GM23338 (cell line): ENCODE results near the gene C1QTNF1. TPM values are rescaled to one million over a fixed set of nuclear protein-coding genes. Genes with fewer than 3 reads are reported as not detected.

ENCODE experiments used
- ATAC-seq: fragments of 200-7000 bp; cut with Tn5 transposase; 3 replicates; pipeline ENCODE4 v1.9.1; 2020
- DNase-seq: peaks from one replicate; pipeline ENCODE4 v3.0.0-alpha.2; 2015; ENCODE audit warnings: low spot score
- H2AFZ ChIP-seq: fragments of 200-600 bp; sonication (generic); 2 replicates; pipeline ENCODE4 v1.8.0; 2016; ENCODE audit warnings: antibody characterized with exemption, mild to moderate bottlenecking, moderate library complexity
- H3F3A ChIP-seq: fragments of 200-600 bp; sonication (generic); replicated peaks from 2 replicates; pipeline ENCODE4 v1.8.0; 2017; ENCODE audit warnings: antibody characterized with exemption, mixed run types, low read depth
- H3K27ac ChIP-seq: fragments of 200-600 bp; sonication (generic); 2 replicates; pipeline ENCODE4 v1.6.1; 2016; ENCODE audit warnings: low read depth
- H3K27me3 ChIP-seq: fragments of 200-600 bp; sonication (generic); 2 replicates; pipeline ENCODE4 v1.8.0; 2016; ENCODE audit warnings: mild to moderate bottlenecking, mixed run types, moderate library complexity; ENCODE audit not compliant: insufficient read depth
- H3K36me3 ChIP-seq: fragments of 200-600 bp; sonication (generic); 2 replicates; pipeline ENCODE4 v1.8.0; 2016; ENCODE audit warnings: mild to moderate bottlenecking; ENCODE audit not compliant: insufficient read depth
- H3K4me1 ChIP-seq: fragments of 200-600 bp; sonication (generic); 2 replicates; pipeline ENCODE4 v1.8.0; 2016; ENCODE audit warnings: mild to moderate bottlenecking, moderate library complexity; ENCODE audit not compliant: insufficient read depth
- H3K4me2 ChIP-seq: fragments of 200-600 bp; sonication (generic); 2 replicates; pipeline ENCODE4 v1.7.1; 2017; ENCODE audit warnings: mixed run types
- H3K4me3 ChIP-seq: fragments of 200-600 bp; sonication (generic); 2 replicates; pipeline ENCODE4 v1.6.1; 2016; ENCODE audit warnings: mixed run types
- H3K79me2 ChIP-seq: fragments of 200-600 bp; sonication (generic); replicated peaks from 2 replicates; pipeline ENCODE4 v1.8.0; 2017; ENCODE audit warnings: mild to moderate bottlenecking; ENCODE audit not compliant: insufficient read depth
- H3K9me2 ChIP-seq: fragments of 200-600 bp; sonication (generic); 2 replicates; pipeline ENCODE4 v1.8.0; 2017; ENCODE audit not compliant: insufficient read depth
- H4K20me1 ChIP-seq: fragments of 200-600 bp; sonication (generic); replicated peaks from 2 replicates; pipeline ENCODE4 v1.8.0; 2017; ENCODE audit warnings: mild to moderate bottlenecking; ENCODE audit not compliant: insufficient read depth
- H3K27ac Mint-ChIP-seq: 2 replicates; pipeline ENCODE4 v1.8.0; 2020; ENCODE audit warnings: inconsistent platforms, mild to moderate bottlenecking, moderate library complexity, mixed read lengths
- H3K27me3 Mint-ChIP-seq: 3 replicates; pipeline ENCODE4 v1.8.0; 2022; ENCODE audit warnings: low read depth, mild to moderate bottlenecking, moderate library complexity, mixed read lengths, inconsistent platforms; ENCODE audit not compliant: insufficient read depth, poor library complexity
- H3K36me3 Mint-ChIP-seq: 3 replicates; pipeline ENCODE4 v1.8.0; 2021; ENCODE audit warnings: low read depth, mild to moderate bottlenecking, inconsistent platforms, moderate library complexity, mixed read lengths
- H3K4me1 Mint-ChIP-seq: 3 replicates; pipeline ENCODE4 v1.8.0; 2020; ENCODE audit warnings: mild to moderate bottlenecking, inconsistent platforms, mixed read lengths
- H3K4me3 Mint-ChIP-seq: 3 replicates; pipeline ENCODE4 v1.8.0; 2021; ENCODE audit warnings: moderate library complexity, mild to moderate bottlenecking, inconsistent platforms, mixed read lengths
- H3K9me3 Mint-ChIP-seq: 3 replicates; pipeline ENCODE4 v1.8.0; 2020; ENCODE audit warnings: moderate library complexity, mild to moderate bottlenecking, inconsistent platforms, mixed read lengths
- CREB1 ChIP-seq: fragments of 250-450 bp; sonication (Bioruptor Pico); IDR thresholded peaks from 2 replicates; pipeline ENCODE4 v1.5.0; 2020; ENCODE audit warnings: low read depth, mild to moderate bottlenecking, moderate library complexity
- CTCF ChIP-seq, 2 experiments: fragments of 200-600 bp in 1 of 2; sonication (generic) in 1 of 2; conservative IDR thresholded peaks; 2 replicates each; pipeline versions ENCODE4 v1.5.1 to v1.6.1; 2016 to 2017; ENCODE audit warnings: antibody characterized with exemption in 2 of 2, low read depth in 2 of 2, mild to moderate bottlenecking in 2 of 2, moderate library complexity in 1 of 2
- ETS1 ChIP-seq: IDR thresholded peaks from 2 replicates; pipeline ENCODE4 v1.6.1; 2016; ENCODE audit warnings: antibody characterized with exemption
- EZH2phosphoT487 ChIP-seq: fragments of 200-600 bp; sonication (generic); IDR thresholded peaks from one replicate; pipeline ENCODE4 v1.8.1; 2018; ENCODE audit warnings: antibody characterized with exemption; ENCODE audit not compliant: unreplicated experiment
- POLR2AphosphoS5 ChIP-seq: IDR thresholded peaks from 2 replicates; pipeline ENCODE4 v1.6.1; 2016; ENCODE audit warnings: antibody characterized with exemption, low read depth
- REST ChIP-seq: IDR thresholded peaks from one replicate; pipeline ENCODE4 v1.6.1; 2018; ENCODE audit warnings: antibody characterized with exemption; ENCODE audit not compliant: unreplicated experiment
- STAT1 ChIP-seq: IDR thresholded peaks from one replicate; pipeline ENCODE4 v1.6.1; 2016; ENCODE audit warnings: antibody characterized with exemption; ENCODE audit not compliant: unreplicated experiment
- ZNF114 ChIP-seq: fragments of 250-450 bp; sonication (Bioruptor Pico); IDR thresholded peaks from 2 replicates; pipeline ENCODE4 v1.5.0; 2020; ENCODE audit warnings: mild to moderate bottlenecking, moderate library complexity
- ZNF331 ChIP-seq: fragments of 250-450 bp; sonication (Bioruptor Pico); IDR thresholded peaks from 2 replicates; pipeline ENCODE4 v1.5.0; 2020; ENCODE audit warnings: low read depth, mild to moderate bottlenecking, moderate library complexity
- ZNF462 ChIP-seq: fragments of 250-450 bp; sonication (Bioruptor Pico); IDR thresholded peaks from 2 replicates; pipeline ENCODE4 v1.5.0; 2020; ENCODE audit warnings: mild to moderate bottlenecking, moderate library complexity
- polyA plus RNA-seq: library from polyadenylated mRNA; unstranded; fragments of >200 nt; fragmentation: Nextera tagmentation; extraction: Ambion mirVana; gene quantifications from 2 replicates; pipeline ENCODE4 v1.2.1, GENCODE V29; 2016
- total RNA-seq: library from RNA; depleted of rRNA; stranded (reverse); fragments of >200 nt; shearing (Covaris generic); gene quantifications from 2 replicates; pipeline ENCODE4 v1.2.3, GENCODE V29; 2014

C1QTNF1 gene
- total and polyA plus RNA-seq, 2 experiments from 2014 or later: 1.1 to 1.9 TPM

- Histone ChIP-seq H3K4me3 (no peak overlapping the region), H3K27me3 (no peaks in the 10 kb centered on the region), H3K4me2 (no peak overlapping the region), H3K4me1 (no peaks in the 10 kb centered on the region), H3F3A (no peaks in the 10 kb centered on the region), H3K79me2 (no peaks in the 10 kb centered on the region), H4K20me1 (no peaks in the 10 kb centered on the region), H3K36me3 (no peaks in the 10 kb centered on the region), H2AFZ (no peak overlapping the region), H3K9me2 (no peaks in the 10 kb centered on the region), H3K27ac (no peak overlapping the region)
- TF ChIP-seq STAT1: no peak
- TF ChIP-seq CREB1: no peak
- no peak for TF ChIP-seq ZNF331 (CRISPR knock-in tag)
- TF ChIP-seq REST: no peak
- no peak for TF ChIP-seq ZNF462
- TF ChIP-seq EZH2phosphoT487: no peak
- TF ChIP-seq ETS1: no peak
- TF ChIP-seq ZNF114: no peak
- no peak for TF ChIP-seq CTCF (conservative IDR thresholded peaks at IDR 0.05; ENCODE audit: low read depth in 2 of 2)
- no peak for TF ChIP-seq POLR2AphosphoS5
- H3K4me3 Mint-ChIP-seq: no peak overlapping the region
- no peaks in the 10 kb centered on the region; the same call in 2 of the 3 replicates for H3K36me3 Mint-ChIP-seq
- H3K4me1 Mint-ChIP-seq: no peaks in the 10 kb centered on the region
- H3K27ac Mint-ChIP-seq: no peak overlapping the region
- peaks cover 26% of the 10 kb centered on the region for H3K9me3 Mint-ChIP-seq
- no peak for ATAC-seq
- DNase-seq: no peak
- peaks cover 17% of the 10 kb centered on the region for H3K27me3 Mint-ChIP-seq
Measured at GRCh38 chr17:79049821-79050220, 25.9 kb downstream of the C1QTNF1 start.
